Stimulated activated CD4-positive, alpha-beta T cell treated with anti-CD3 and anti-CD28 coated beads, Interleukin-12 subunit alpha, Interleukin-12 subunit beta, amount 100 ng/mL, for 48 hours (primary cell): ENCODE results near the gene NRXN3.

Experiments
- DNase-seq, 3 donors: peaks; one replicate each; pipeline ENCODE4 v3.0.0-alpha.2; 2020; ENCODE audit warnings: low read depth in 2 of 3, low spot score in 1 of 3

The NRXN3 gene

DNA sequence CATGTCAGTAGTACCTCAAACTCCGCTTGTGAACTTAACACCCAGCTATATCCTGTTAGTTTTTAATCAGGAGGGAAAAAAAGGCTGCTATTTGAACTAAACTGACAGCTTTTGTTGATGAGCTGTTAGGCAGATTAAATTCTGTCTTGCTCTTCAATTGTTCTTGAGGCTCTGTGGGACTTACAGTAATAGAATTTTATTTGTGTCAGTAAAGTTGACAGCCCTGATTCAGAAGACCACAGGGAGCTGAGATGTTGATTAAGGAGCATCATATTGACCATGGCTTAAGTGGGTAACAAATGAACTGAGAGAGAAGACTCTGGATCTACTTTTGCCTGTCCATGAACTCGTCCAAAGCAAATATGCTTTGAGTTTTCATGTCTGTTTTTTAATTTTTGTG is 1418.2 kb downstream of the NRXN3 start:
- no peak for DNase-seq

DNA sequence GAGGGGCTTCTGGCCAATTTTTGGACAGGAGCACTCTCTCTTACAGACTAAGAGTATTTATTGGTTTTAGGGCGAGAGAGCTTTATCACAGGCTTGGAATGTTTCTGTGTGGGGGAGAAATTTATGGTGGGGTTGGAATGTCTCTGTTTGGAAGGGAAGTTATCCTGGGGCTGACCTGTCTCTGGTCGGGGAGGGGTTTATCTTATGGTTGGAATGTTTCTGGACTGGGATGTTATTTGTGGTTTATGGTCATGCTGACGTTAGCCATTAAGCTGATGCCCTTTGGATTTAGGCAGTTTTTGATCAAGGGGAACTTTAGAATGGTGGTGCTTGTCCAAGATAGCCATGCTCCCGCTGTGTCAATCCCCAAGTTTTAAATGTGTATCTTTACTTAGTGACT is 1426.4 kb downstream of the NRXN3 start:
- DNase-seq: no peak

GRCh38 chr14:79597566-79597965 is 1427.4 kb downstream of the NRXN3 start:
- DNase-seq: no peak

DNA sequence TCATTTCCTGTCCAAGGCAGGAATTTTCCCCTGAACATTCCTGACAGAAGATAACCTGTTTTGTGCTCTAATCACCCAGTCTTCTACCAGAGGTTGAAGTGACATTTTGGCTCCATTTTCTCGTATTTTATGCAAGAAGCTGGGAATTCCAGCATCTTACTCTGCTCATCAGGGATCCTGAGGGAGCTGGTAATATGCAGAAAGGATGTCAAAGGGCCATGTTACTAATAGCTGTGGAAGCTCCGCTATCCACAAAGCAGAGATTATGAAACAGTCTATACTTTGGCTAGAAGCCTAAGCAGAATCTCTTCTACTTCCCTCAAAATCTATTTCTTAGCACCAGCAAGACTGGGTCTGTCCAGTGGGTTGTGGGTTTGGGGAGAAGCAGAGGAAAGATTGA is 1428.2 kb downstream of the NRXN3 start:
- no peak for DNase-seq

DNA sequence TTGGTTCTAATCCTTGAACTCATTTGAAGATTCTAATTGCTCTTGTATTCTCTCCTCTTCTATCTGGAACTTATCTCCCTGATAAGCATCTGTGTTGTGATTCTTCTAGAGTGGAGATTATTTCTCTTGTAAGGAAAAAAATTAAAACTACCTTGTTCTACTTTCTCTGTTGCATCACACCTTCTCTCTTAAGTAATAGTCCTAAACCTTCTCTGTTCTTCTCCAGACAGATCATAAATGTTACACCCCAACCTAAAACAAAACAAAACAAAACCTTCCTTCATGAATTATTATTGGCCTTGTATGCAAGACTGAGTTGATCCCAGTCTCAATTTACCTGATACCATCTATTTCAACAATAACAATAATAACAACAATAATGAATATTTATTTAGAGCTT is 1429.1 kb downstream of the NRXN3 start:
- DNase-seq: no peak

DNA sequence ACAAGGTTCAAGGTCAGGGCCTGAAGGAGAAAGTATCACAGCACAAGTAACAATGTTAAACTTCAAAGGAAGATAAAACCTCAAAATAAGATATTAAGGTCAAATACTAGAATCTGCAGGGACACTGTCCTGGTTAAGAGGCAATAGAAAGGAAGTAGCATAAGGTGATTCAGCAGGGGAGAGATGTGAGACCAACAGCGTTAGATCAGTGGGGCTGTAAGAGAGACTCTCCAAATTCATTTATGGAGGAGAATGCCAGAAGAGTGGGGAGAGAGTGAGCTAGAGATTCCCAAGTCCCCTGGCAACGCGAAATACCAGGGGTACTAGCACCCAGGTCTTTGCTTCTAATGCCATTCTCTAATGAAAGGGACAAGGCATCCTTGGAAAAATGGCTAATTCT is 1430.2 kb downstream of the NRXN3 start:
- no peak for DNase-seq

DNA sequence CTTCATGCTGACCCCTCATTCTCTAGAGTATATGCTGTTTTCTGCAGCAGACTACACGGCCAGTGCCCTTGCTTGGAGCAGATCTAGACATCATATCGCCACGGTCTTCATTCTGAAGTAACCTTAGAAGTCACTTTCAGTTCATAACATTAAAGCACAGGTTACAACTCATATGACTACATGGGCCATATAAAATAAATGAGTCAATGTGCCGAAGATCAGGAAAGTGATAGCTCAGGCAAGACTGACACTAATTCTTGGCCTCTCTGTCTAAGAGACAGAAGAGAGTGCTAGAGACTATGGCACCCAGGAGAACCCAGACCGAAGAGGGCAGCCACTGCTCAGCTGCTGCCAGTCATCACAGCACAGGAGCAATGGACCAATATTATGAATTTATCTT is 1431.4 kb downstream of the NRXN3 start:
- DNase-seq: no peak

- no peak for DNase-seq
Observed at GRCh38 chr14:79602045-79602444, 1431.9 kb downstream of the NRXN3 start.

DNA sequence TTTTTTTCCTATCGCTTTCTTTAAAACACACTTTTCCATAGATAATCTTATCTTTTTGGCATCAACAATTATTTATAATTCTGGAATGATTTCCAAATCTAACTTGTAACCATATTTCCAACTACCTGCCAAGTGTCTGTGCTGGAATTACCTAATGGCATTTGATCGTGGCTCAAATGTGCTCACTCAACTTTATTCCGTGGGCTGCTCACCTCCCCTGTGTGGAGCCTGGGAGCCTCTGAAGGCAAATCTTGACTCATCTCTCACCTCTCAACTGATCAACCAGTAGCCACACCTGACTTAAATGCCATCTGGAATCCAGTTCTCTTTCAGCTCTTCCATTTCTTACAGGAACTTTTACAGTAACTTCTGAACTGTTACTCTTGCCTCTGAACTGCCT is 1432.6 kb downstream of the NRXN3 start:
- no peak for DNase-seq

DNA sequence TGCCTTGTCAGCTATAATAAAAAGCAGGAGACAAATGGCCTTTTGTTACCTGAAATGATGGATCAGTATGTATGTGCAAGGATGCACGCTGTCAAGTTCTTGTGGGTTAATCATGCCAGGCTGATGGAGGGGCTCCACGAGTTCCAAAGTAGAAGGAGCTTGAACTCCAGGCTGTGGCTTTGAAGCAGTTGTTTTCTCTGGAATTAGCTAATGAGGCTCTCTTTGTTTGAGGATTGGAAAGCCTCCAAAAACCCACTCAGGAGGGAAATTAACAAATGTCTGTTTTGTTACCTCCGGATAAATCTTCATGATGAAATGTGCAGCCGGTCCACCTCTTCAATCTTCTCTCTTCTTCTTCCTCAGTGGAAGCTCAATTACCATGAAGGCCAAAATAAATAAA is 1435.7 kb downstream of the NRXN3 start:
- DNase-seq: no peak

GRCh38 chr14:79608446-79608845 is 1438.3 kb downstream of the NRXN3 start:
- no peak for DNase-seq

DNA sequence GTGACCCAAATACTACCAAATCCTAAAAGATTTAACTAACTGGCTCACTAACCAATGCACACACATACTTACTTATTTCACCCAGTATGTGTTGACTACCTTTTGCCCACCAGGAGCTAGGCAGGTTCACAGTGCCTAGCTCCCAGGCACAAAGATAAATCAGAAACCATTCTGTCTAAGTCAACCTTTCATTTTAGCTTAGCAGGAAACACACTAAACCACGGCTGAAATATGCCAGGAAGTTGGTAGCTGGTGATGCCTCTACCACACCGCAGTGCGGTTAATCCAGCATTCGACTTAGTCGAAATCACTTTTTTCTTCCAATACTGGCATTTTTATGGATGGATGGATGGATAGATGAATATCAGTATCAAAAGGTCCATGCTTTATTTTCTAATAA is 1443.5 kb downstream of the NRXN3 start:
- DNase-seq: no peak

- DNase-seq: no peak
Observed at GRCh38 chr14:79614448-79614847, 1444.3 kb downstream of the NRXN3 start.

GRCh38 chr14:79627058-79627457 is 1456.9 kb downstream of the NRXN3 start:
- DNase-seq: no peak

GRCh38 chr14:79629411-79630287 is 1459.5 kb downstream of the NRXN3 start:
- DNase-seq: no peak

DNA sequence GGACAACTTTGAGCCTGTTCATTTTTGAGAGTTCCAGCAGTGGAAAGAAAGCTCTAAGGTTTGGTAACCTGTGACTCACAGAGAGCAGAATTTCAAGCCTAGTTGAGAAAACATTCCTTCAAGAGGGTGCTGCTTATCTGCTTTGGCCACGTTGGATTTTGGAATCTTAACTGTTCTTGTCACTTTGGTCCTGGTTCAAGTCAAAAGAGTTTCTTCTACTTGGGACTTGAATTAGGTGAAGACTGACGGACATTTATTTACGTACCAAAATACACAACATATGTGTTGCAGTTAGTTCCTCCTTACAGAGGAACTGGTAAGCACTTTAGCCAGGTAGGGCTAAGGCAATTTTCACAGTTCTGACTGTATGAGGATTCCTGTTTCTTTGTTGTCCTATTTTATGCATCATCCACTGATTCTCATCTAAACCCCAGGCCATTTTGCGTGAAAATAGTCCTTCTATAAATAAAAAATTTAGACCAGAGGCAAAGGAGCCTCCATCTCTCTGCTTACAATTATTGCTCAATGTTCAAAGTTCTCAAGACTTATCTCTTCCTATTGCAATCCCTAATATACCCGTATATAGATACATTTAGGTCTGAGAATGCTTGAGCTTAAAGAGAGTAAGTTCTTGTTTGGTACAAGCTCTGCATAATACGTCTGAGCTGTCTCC is 1460.3 kb downstream of the NRXN3 start:
- no peak for DNase-seq

DNA sequence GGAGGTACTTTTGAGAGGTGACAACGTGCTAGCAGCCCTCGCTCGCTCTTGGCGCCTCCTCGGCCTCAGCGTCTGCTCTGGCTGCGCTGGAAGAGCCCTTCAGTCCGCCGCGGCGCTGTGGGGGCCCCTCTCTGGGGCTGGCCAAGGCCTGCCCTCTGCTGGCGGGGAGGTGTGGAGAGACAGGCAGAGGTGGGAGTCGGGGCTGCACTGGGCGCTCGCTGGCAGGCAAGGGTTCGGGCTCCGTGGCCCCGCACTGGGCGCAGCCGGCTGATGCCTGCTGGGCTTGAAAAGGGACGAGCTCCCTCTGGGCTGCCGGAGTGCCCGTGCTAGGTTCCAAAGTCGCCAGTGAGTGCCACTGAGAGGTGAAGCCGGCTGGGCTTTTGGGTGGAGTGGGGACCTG is 1461.1 kb downstream of the NRXN3 start:
- no peak for DNase-seq

GRCh38 chr14:79638672-79639266 is 1468.6 kb downstream of the NRXN3 start:
- no peak for DNase-seq

- DNase-seq: no peak
Observed at GRCh38 chr14:79639613-79640012, 1469.4 kb downstream of the NRXN3 start.

DNA sequence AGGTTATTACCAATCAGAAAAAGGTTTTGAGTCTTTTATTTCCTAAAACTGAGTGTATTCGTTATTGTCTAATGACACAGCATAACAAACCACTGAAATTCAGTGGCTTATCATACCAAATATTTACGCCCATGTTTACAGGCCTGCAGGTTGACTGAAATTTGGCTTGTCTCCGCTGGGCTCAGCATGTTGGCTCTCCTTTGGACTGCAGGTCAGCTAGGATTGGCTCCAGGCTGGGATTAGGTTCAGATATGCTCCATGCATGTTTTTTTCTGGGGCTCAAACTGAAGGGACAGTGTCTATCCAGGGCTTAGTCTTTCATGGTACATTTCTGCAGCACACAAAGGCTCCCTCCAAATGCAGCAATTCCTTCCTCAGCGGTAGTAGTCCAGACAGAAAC is 1471.2 kb downstream of the NRXN3 start:
- DNase-seq: no peak

DNA sequence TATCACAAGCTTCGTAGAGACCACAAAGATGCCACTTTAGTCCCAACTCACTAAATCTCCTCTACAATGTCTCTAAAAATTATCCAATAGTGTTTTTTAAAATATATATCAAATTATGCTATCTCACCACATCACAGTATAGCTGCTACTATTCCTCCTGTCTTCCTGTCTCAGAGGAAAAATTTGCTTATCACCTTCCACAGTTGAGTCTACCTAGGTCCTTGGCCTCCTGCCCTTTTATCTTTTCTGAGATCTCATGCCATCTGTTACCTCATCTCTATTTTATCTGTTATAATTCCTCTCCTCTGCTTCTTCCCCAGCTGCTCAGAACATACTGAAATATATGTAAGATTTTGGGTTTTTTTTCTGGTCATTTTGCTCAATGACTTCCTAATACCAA is 1473.0 kb downstream of the NRXN3 start:
- DNase-seq: no peak

- DNase-seq: no peak
Observed at GRCh38 chr14:79645753-79646362, 1475.7 kb downstream of the NRXN3 start.
